Keratinocyte (primary cell): Measurements from ENCODE around the gene HMG20A. TPM values are rescaled to one million over a fixed set of nuclear protein-coding genes. Genes with fewer than 3 reads are reported as not detected.

Experiments
- DNase-seq: peaks from one replicate; pipeline ENCODE4 v3.0.0-alpha.2; 2011; ENCODE audit warnings: low read depth, missing footprints, low spot score
- FAIRE-seq: peaks from 2 replicates; lab custom pipeline; 2011; peaks lifted over from hg19 to GRCh38; lab: Jason Lieb, UNC
- H2AFZ ChIP-seq: 2 replicates; pipeline ENCODE4 v1.6.0; 2012; ENCODE audit warnings: low read length, control low read depth, inconsistent platforms; ENCODE audit not compliant: control insufficient read depth
- H3K27ac ChIP-seq: 2 replicates; pipeline ENCODE4 v1.5.1; 2011; ENCODE audit warnings: low read length; ENCODE audit not compliant: control insufficient read depth, insufficient read depth
- H3K27me3 ChIP-seq: 3 replicates; pipeline ENCODE4 v1.6.0; 2011; ENCODE audit warnings: low read length; ENCODE audit not compliant: control insufficient read depth, insufficient read depth; ENCODE audit errors: extremely low read depth
- H3K36me3 ChIP-seq, 2 experiments: 2 replicates in 1 of 2; 3 replicates in 1 of 2; pipeline ENCODE4 v1.5.1; 2011; ENCODE audit warnings: low read length in 2 of 2, mild to moderate bottlenecking in 1 of 2; ENCODE audit not compliant: control insufficient read depth in 2 of 2, insufficient read depth in 2 of 2; ENCODE audit errors: extremely low read depth in 1 of 2
- H3K4me1 ChIP-seq: 3 replicates; pipeline ENCODE4 v1.5.1; 2011; ENCODE audit warnings: low read length; ENCODE audit not compliant: control insufficient read depth, insufficient read depth; ENCODE audit errors: extremely low read depth
- H3K4me2 ChIP-seq: 3 replicates; pipeline ENCODE4 v1.6.0; 2011; ENCODE audit warnings: low read depth, low read length; ENCODE audit not compliant: control insufficient read depth, insufficient read depth; ENCODE audit errors: extremely low read depth
- H3K4me3 ChIP-seq, 3 experiments: fragments of 200-600 bp in 1 of 3; sonication (generic) in 1 of 3; 2 replicates in 2 of 3; 3 replicates in 1 of 3; pipeline ENCODE4 v1.5.1; 2011 to 2016; ENCODE audit warnings: low read length in 3 of 3, mild to moderate bottlenecking in 3 of 3, control low read depth in 2 of 3, inconsistent platforms in 1 of 3, low read depth in 1 of 3, mixed read lengths in 1 of 3, mixed run types in 1 of 3, moderate library complexity in 1 of 3; ENCODE audit not compliant: control insufficient read depth in 2 of 3, insufficient read depth in 2 of 3; ENCODE audit errors: extremely low read depth in 1 of 3
- H3K79me2 ChIP-seq: 2 replicates; pipeline ENCODE4 v1.6.0; 2012; ENCODE audit warnings: low read length; ENCODE audit not compliant: control insufficient read depth, insufficient read depth
- H3K9ac ChIP-seq: 3 replicates; pipeline ENCODE4 v1.6.0; 2011; ENCODE audit warnings: low read length; ENCODE audit not compliant: control insufficient read depth, insufficient read depth; ENCODE audit errors: extremely low read depth
- H3K9me1 ChIP-seq: 3 replicates; pipeline ENCODE4 v1.6.0; 2011; ENCODE audit warnings: low read length; ENCODE audit not compliant: control insufficient read depth, insufficient read depth; ENCODE audit errors: extremely low read depth
- H3K9me3 ChIP-seq: 2 replicates; pipeline ENCODE4 v1.5.1; 2012; ENCODE audit warnings: low read depth, low read length; ENCODE audit not compliant: control insufficient read depth
- H4K20me1 ChIP-seq: 3 replicates; pipeline ENCODE4 v1.6.0; 2011; ENCODE audit warnings: low read length; ENCODE audit not compliant: control insufficient read depth, insufficient read depth; ENCODE audit errors: extremely low read depth
- EZH2 ChIP-seq: IDR thresholded peaks from one replicate; pipeline ENCODE4 v1.6.1; 2012; ENCODE audit warnings: inconsistent platforms, mild to moderate bottlenecking, low read length, moderate library complexity
- dilution Hi-C: fragments of 300-500 bp; cut with MboI; formaldehyde crosslinking; loops from one replicate; pipeline ENCODE4 v1.7.0; 2020; ENCODE audit warnings: low sequenced_read_pairs; ENCODE audit not compliant: extremely low pct_ligation_motif_present
- polyA plus RNA-seq, 5 experiments: library from polyadenylated mRNA; depleted of rRNA in 3 of 5; stranded (reverse) in 3 of 5; stranded (forward) in 1 of 5; unstranded in 1 of 5; fragments of >200 nt; gene quantifications; 1 replicate in 1 of 5; 2 replicates in 3 of 5; 3 replicates in 1 of 5; pipeline versions ENCODE4 v1.2.1 to v1.2.3, GENCODE V29; 2011 to 2012; ENCODE audit warnings: missing spikeins in 2 of 5, low read depth in 1 of 5, low replicate concordance in 1 of 5
- TF ChIP-seq, protein P1 (sequence below), 3 experiments: IDR thresholded peaks in 1 of 3; conservative IDR thresholded peaks in 1 of 3; optimal IDR thresholded peaks in 1 of 3; 2 replicates in 2 of 3; 3 replicates in 1 of 3; pipeline versions ENCODE3 to v1.5.1; 2011; ENCODE audit warnings: low read length in 3 of 3, mild to moderate bottlenecking in 3 of 3, moderate library complexity in 2 of 3, control low read depth in 1 of 3, inconsistent platforms in 1 of 3; ENCODE audit not compliant: insufficient read depth in 2 of 3; ENCODE audit errors: extremely low read depth in 1 of 3

The HMG20A gene
- polyA plus RNA-seq, 1 donor (not counting 4 experiments of a cell fraction or from before 2014, with no cell fraction given), result 44.6 TPM

DNA sequence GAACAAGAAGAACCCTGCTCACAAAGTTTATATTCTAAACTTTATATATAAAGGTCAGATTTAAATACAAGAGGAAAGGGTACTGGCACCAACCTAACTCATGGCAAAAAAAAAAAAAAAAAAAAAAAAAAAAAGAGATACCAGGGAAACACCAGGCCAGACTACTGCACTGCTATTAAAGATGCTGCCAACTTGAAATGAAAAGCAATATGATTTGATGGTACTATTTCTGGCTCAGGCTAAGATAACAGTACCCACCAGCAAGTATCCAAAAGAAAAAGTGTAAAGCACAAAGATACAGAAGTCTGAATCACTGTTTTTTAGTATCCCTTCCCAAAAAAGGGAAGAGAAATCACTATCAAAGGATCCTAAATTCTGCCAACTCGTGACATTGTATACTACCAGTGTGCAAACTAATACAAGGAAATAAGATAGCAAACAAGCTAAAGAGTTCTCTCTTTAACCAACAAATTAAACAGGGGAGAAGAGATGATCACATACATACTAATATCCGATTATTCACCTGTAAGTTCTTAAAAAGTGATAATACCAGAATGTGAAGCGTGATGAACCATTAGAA is 29.2 kb upstream of the HMG20A start:
- TF ChIP-seq, protein P1, sequence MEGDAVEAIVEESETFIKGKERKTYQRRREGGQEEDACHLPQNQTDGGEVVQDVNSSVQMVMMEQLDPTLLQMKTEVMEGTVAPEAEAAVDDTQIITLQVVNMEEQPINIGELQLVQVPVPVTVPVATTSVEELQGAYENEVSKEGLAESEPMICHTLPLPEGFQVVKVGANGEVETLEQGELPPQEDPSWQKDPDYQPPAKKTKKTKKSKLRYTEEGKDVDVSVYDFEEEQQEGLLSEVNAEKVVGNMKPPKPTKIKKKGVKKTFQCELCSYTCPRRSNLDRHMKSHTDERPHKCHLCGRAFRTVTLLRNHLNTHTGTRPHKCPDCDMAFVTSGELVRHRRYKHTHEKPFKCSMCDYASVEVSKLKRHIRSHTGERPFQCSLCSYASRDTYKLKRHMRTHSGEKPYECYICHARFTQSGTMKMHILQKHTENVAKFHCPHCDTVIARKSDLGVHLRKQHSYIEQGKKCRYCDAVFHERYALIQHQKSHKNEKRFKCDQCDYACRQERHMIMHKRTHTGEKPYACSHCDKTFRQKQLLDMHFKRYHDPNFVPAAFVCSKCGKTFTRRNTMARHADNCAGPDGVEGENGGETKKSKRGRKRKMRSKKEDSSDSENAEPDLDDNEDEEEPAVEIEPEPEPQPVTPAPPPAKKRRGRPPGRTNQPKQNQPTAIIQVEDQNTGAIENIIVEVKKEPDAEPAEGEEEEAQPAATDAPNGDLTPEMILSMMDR (optimal IDR thresholded peaks at IDR 0.05 in 1 of 3, IDR thresholded peaks at IDR 0.05 in 1 of 3, conservative IDR thresholded peaks at IDR 0.05 in 1 of 3; ENCODE audit: extremely low read depth in 1 of 3, insufficient read depth in 2 of 3, low read length in 3 of 3), result no peak
- no peak for TF ChIP-seq EZH2
- H3K4me1 ChIP-seq, result no peaks in the 10 kb centered on the region
- no peak overlapping the region for H3K4me2 ChIP-seq
- peaks cover 5% of the 10 kb centered on the region for H3K79me2 ChIP-seq
- no peaks in the 10 kb centered on the region for H3K27me3 ChIP-seq
- H3K36me3 ChIP-seq, result no peaks in the 10 kb centered on the region
- H2AFZ ChIP-seq, result no peak overlapping the region
- no peaks in the 10 kb centered on the region for H3K9me3 ChIP-seq
- peaks cover under 1% of the 10 kb centered on the region for H4K20me1 ChIP-seq
- no peak overlapping the region for H3K9ac ChIP-seq
- no peaks in the 10 kb centered on the region for H3K9me1 ChIP-seq
- dilution Hi-C loops, result no loop called here
- no peak overlapping the region for H3K4me3 ChIP-seq
- FAIRE-seq (no peak), DNase-seq (no peak)
- H3K27ac ChIP-seq, result no peak overlapping the region

- Histone ChIP-seq H3K79me2 (peaks cover 4% of the 10 kb centered on the region), H3K27me3 (no peaks in the 10 kb centered on the region), H3K9me1 (no peaks in the 10 kb centered on the region), H3K9me3 (no peaks in the 10 kb centered on the region), H2AFZ (no peak overlapping the region), H4K20me1 (peaks cover 4% of the 10 kb centered on the region), H3K4me3 (no peak overlapping the region), H3K36me3 (no peaks in the 10 kb centered on the region), H3K9ac (no peak overlapping the region), H3K4me1 (no peaks in the 10 kb centered on the region), H3K4me2 (no peak overlapping the region), H3K27ac (no peak overlapping the region)
- no peak for FAIRE-seq
- dilution Hi-C loops, result no loop called here
- no peak for DNase-seq
- TF ChIP-seq, protein P1 (optimal IDR thresholded peaks at IDR 0.05 in 1 of 3, IDR thresholded peaks at IDR 0.05 in 1 of 3, conservative IDR thresholded peaks at IDR 0.05 in 1 of 3; ENCODE audit: extremely low read depth in 1 of 3, insufficient read depth in 2 of 3, low read length in 3 of 3), result no peak
- TF ChIP-seq EZH2, result no peak
Observed at GRCh38 chr15:77392762-77393470, 27.8 kb upstream of the HMG20A start.
